Body of pancreas (tissue), 4 donors: Measurements from ENCODE around the gene TGFB2.

ENCODE experiments used
- CTCF ChIP-seq, 7 experiments: fragments of 450-650 bp in 4 of 7; fragments of 200-600 bp in 3 of 7; sonication (generic) in 3 of 7; IDR thresholded peaks; one replicate each; pipeline ENCODE4 v1.5.1; 2016 to 2019; ENCODE audit warnings: antibody characterized with exemption in 7 of 7
- POLR2A ChIP-seq, 3 donors: fragments of 450-650 bp; IDR thresholded peaks; one replicate each; pipeline ENCODE4 v1.6.1; 2016; ENCODE audit warnings: antibody characterized with exemption in 3 of 3, mild to moderate bottlenecking in 2 of 3

DNA sequence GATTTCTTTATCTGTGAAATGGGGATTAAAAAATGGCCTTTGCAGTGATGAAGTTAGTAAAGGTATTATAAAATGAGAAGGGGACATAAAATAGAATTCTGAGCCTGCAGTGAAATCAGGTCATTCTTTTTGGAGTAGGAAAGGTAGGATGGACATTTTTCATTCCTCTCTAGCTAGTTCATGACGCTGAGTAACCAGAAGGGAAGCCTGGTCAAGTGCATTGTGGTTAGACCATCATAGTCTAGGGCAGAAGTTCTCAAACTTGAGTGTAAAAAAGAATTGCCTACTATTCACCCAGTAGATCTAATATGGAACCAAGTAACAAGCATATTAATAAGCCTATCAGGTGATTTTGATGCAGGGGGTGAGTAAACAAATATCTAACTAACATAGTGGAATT lies 50.8 kb downstream of the TGFB2 start:
- TF ChIP-seq CTCF (IDR thresholded peaks at IDR 0.05) (no peak), POLR2A (IDR thresholded peaks at IDR 0.05) (no peak)
